Endothelial cell (in vitro differentiated cells): ENCODE data around the gene NBEA. TPM values are rescaled to one million over a fixed set of nuclear protein-coding genes. Genes with fewer than 3 reads are reported as not detected.

Source experiments
- DNase-seq: peaks from one replicate; pipeline ENCODE4 v3.0.0; 2021; ENCODE audit warnings: low spot score
- H3K27ac Mint-ChIP-seq: one replicate; pipeline ENCODE4 v1.8.0; 2021; ENCODE audit warnings: mixed read lengths, inconsistent platforms; ENCODE audit not compliant: unreplicated experiment
- H3K27me3 Mint-ChIP-seq: one replicate; pipeline ENCODE4 v1.8.0; 2021; ENCODE audit warnings: mild to moderate bottlenecking, moderate library complexity, mixed read lengths, inconsistent platforms; ENCODE audit not compliant: unreplicated experiment
- H3K36me3 Mint-ChIP-seq: one replicate; pipeline ENCODE4 v1.8.0; 2021; ENCODE audit warnings: mild to moderate bottlenecking, low read depth, mixed read lengths, inconsistent platforms; ENCODE audit not compliant: unreplicated experiment
- H3K4me1 Mint-ChIP-seq: one replicate; pipeline ENCODE4 v1.8.0; 2021; ENCODE audit warnings: mild to moderate bottlenecking, mixed read lengths, inconsistent platforms; ENCODE audit not compliant: unreplicated experiment
- H3K4me3 Mint-ChIP-seq: one replicate; pipeline ENCODE4 v1.8.0; 2021; ENCODE audit warnings: mild to moderate bottlenecking, mixed read lengths, inconsistent platforms; ENCODE audit not compliant: unreplicated experiment
- H3K9me3 Mint-ChIP-seq: one replicate; pipeline ENCODE4 v1.8.0; 2021; ENCODE audit warnings: mixed read lengths, inconsistent platforms; ENCODE audit not compliant: unreplicated experiment
- CTCF ChIP-seq: fragments of 200-600 bp; sonication (generic); IDR thresholded peaks from one replicate; pipeline ENCODE4 v1.5.0; 2021; ENCODE audit warnings: antibody characterized with exemption; ENCODE audit not compliant: unreplicated experiment
- total RNA-seq: library from RNA; stranded (reverse); fragmentation: NEBNext Ultra II Directional; extraction: Animal tissue kit (Norgen Biotek cat#: 25700); gene quantifications from one replicate; pipeline ENCODE4 v1.2.1, GENCODE V29; 2021; ENCODE audit not compliant: unreplicated experiment

Gene NBEA
- total RNA-seq, 1 donor from 2014 or later = 11.7 TPM

GRCh38 chr13:35160896-35161295 lies 218.8 kb downstream of the NBEA start:
- DNase-seq = no peak
- H3K27ac Mint-ChIP-seq = no peak overlapping the region
- H3K36me3 Mint-ChIP-seq = no peaks in the 10 kb centered on the region
- TF ChIP-seq CTCF = no peak
- H3K4me1 Mint-ChIP-seq = peaks cover 4% of the 10 kb centered on the region
- no peak overlapping the region for H3K4me3 Mint-ChIP-seq
- H3K27me3 Mint-ChIP-seq = no peaks in the 10 kb centered on the region
- H3K9me3 Mint-ChIP-seq = no peaks in the 10 kb centered on the region

GRCh38 chr13:35162420-35162819 lies 220.3 kb downstream of the NBEA start:
- H3K36me3 Mint-ChIP-seq = no peaks in the 10 kb centered on the region
- peaks cover 4% of the 10 kb centered on the region for H3K4me1 Mint-ChIP-seq
- DNase-seq = no peak
- no peak overlapping the region for H3K27ac Mint-ChIP-seq
- no peaks in the 10 kb centered on the region for H3K9me3 Mint-ChIP-seq
- no peak for TF ChIP-seq CTCF
- no peaks in the 10 kb centered on the region for H3K27me3 Mint-ChIP-seq
- no peak overlapping the region for H3K4me3 Mint-ChIP-seq

- Mint-ChIP-seq H3K36me3 (no peaks in the 10 kb centered on the region), H3K9me3 (no peaks in the 10 kb centered on the region), H3K27me3 (no peaks in the 10 kb centered on the region), H3K4me1 (peaks cover 4% of the 10 kb centered on the region), H3K4me3 (no peak overlapping the region), H3K27ac (no peak overlapping the region)
- TF ChIP-seq CTCF = no peak
- no peak for DNase-seq
These were observed 221.6 kb downstream of the NBEA start for GRCh38 chr13:35163674-35164073.

- H3K9me3 Mint-ChIP-seq = no peaks in the 10 kb centered on the region
- no peak overlapping the region for H3K4me3 Mint-ChIP-seq
- H3K36me3 Mint-ChIP-seq = no peaks in the 10 kb centered on the region
- TF ChIP-seq CTCF = peak; percentile 83
- DNase-seq = no peak
- H3K27me3 Mint-ChIP-seq = no peaks in the 10 kb centered on the region
- H3K27ac Mint-ChIP-seq = no peak overlapping the region
- H3K4me1 Mint-ChIP-seq = peaks cover 4% of the 10 kb centered on the region
These were observed 222.4 kb downstream of the NBEA start for GRCh38 chr13:35164324-35164932.

GRCh38 chr13:35165205-35165604 lies 223.1 kb downstream of the NBEA start:
- H3K9me3 Mint-ChIP-seq = no peaks in the 10 kb centered on the region
- no peak for TF ChIP-seq CTCF
- H3K27ac Mint-ChIP-seq = no peak overlapping the region
- no peak overlapping the region for H3K4me3 Mint-ChIP-seq
- no peaks in the 10 kb centered on the region for H3K27me3 Mint-ChIP-seq
- no peak for DNase-seq
- no peaks in the 10 kb centered on the region for H3K36me3 Mint-ChIP-seq
- H3K4me1 Mint-ChIP-seq = peaks cover 4% of the 10 kb centered on the region
